Neural crest cell (in vitro differentiated cells): Measurements from ENCODE around the gene CNGA2. TPM values are rescaled to one million over a fixed set of nuclear protein-coding genes. Genes with fewer than 3 reads are reported as not detected.

Experiments
- DNase-seq: peaks from one replicate; pipeline ENCODE4 v3.0.0; 2021; ENCODE audit warnings: low read depth, mixed read lengths, low spot score
- H3K27ac Mint-ChIP-seq: one replicate; pipeline ENCODE4 v1.8.0; 2021; ENCODE audit warnings: mild to moderate bottlenecking, mixed read lengths; ENCODE audit not compliant: unreplicated experiment
- H3K27me3 Mint-ChIP-seq: 2 replicates; pipeline ENCODE4 v1.8.0; 2021; ENCODE audit warnings: low read depth, mild to moderate bottlenecking, mixed read lengths
- H3K36me3 Mint-ChIP-seq: 2 replicates; pipeline ENCODE4 v1.8.0; 2021; ENCODE audit warnings: low read depth, mild to moderate bottlenecking, mixed read lengths
- H3K4me1 Mint-ChIP-seq: 2 replicates; pipeline ENCODE4 v1.8.0; 2021; ENCODE audit warnings: mixed read lengths
- H3K4me3 Mint-ChIP-seq: one replicate; pipeline ENCODE4 v1.8.0; 2021; ENCODE audit warnings: mild to moderate bottlenecking, mixed read lengths
- H3K9me3 Mint-ChIP-seq: 2 replicates; pipeline ENCODE4 v1.8.0; 2021; ENCODE audit warnings: mixed read lengths
- CTCF ChIP-seq: fragments of 200-600 bp; sonication (generic); conservative IDR thresholded peaks from 2 replicates; pipeline ENCODE4 v1.5.0; 2021; ENCODE audit warnings: antibody characterized with exemption, mild to moderate bottlenecking
- total RNA-seq: library from RNA; stranded (reverse); gene quantifications from 2 replicates; pipeline ENCODE4 v1.2.1, GENCODE V29; 2021

Gene CNGA2
- total RNA-seq, 1 donor from 2014 or later: not detected

GRCh38 chrX:151711154-151711553 is 23.4 kb upstream of the CNGA2 start:
- TF ChIP-seq CTCF: no peak
- no peak for DNase-seq
- Mint-ChIP-seq H3K27ac (no peak overlapping the region), H3K4me1 (no peaks in the 10 kb centered on the region), H3K27me3 (peaks cover 7% of the 10 kb centered on the region), H3K9me3 (no peaks in the 10 kb centered on the region), H3K36me3 (no peaks in the 10 kb centered on the region), H3K4me3 (no peak overlapping the region)

DNA sequence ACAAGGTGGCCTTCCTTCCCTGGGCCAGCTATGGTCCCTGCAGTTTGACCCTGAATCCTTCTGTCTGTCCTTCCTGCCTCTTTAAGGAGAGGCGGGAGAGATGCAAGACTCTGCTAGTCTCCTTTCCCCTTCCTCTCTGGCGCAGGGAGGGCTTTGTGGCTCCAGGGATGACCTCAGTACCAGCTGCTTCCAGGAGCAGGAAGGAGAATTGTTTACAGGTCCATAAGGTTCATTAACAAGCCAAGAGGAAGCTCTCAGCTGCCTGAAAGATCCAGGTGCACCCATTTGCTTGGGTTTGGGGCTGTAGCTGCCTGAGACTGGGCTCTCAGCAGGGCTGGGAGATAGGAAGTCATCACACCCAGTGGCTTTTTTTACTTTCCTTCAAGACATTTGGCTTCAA is 22.8 kb upstream of the CNGA2 start:
- no peaks in the 10 kb centered on the region for H3K36me3 Mint-ChIP-seq
- H3K27me3 Mint-ChIP-seq: peaks cover 12% of the 10 kb centered on the region
- no peaks in the 10 kb centered on the region for H3K4me1 Mint-ChIP-seq
- no peak for DNase-seq
- no peak for TF ChIP-seq CTCF
- H3K9me3 Mint-ChIP-seq: no peaks in the 10 kb centered on the region
- H3K27ac Mint-ChIP-seq: no peak overlapping the region
- H3K4me3 Mint-ChIP-seq: no peak overlapping the region

- no peak for TF ChIP-seq CTCF
- Mint-ChIP-seq H3K4me3 (no peak overlapping the region), H3K36me3 (no peaks in the 10 kb centered on the region), H3K27ac (no peak overlapping the region), H3K27me3 (peaks cover 13% of the 10 kb centered on the region), H3K4me1 (no peaks in the 10 kb centered on the region), H3K9me3 (no peaks in the 10 kb centered on the region)
- no peak for DNase-seq
These were observed 22.3 kb upstream of the CNGA2 start for GRCh38 chrX:151712253-151712652.

DNA sequence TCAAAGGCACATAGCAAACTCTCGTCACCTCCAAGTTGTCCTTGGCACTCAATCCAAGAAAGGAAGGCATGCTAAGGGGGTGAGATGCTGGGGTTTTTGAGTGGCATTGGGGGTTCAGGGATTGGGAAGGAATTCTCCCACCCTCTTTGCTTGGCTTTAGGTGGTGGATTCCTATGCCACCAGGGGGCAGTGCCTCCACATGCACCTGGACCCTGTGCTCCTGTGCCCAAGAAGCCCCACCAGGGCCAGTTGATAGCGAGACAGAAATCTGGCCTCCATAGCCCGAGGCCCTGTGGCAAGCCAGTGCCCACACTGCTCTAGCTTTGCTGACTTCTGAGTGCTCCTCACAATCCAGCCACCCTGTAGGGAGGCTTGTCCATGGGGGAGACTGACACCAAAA is 20.7 kb upstream of the CNGA2 start:
- H3K27ac Mint-ChIP-seq: no peak overlapping the region
- H3K36me3 Mint-ChIP-seq: no peaks in the 10 kb centered on the region
- peaks cover 18% of the 10 kb centered on the region for H3K27me3 Mint-ChIP-seq
- no peaks in the 10 kb centered on the region for H3K9me3 Mint-ChIP-seq
- peak; percentile 20 for DNase-seq
- peak; percentile 52 for TF ChIP-seq CTCF
- H3K4me3 Mint-ChIP-seq: no peak overlapping the region
- H3K4me1 Mint-ChIP-seq: no peaks in the 10 kb centered on the region

GRCh38 chrX:151714362-151714761 is 20.2 kb upstream of the CNGA2 start:
- no peak for DNase-seq
- TF ChIP-seq CTCF: no peak
- Mint-ChIP-seq H3K4me3 (no peak overlapping the region), H3K36me3 (no peaks in the 10 kb centered on the region), H3K4me1 (no peaks in the 10 kb centered on the region), H3K27ac (no peak overlapping the region), H3K9me3 (no peaks in the 10 kb centered on the region), H3K27me3 (peaks cover 18% of the 10 kb centered on the region)

DNA sequence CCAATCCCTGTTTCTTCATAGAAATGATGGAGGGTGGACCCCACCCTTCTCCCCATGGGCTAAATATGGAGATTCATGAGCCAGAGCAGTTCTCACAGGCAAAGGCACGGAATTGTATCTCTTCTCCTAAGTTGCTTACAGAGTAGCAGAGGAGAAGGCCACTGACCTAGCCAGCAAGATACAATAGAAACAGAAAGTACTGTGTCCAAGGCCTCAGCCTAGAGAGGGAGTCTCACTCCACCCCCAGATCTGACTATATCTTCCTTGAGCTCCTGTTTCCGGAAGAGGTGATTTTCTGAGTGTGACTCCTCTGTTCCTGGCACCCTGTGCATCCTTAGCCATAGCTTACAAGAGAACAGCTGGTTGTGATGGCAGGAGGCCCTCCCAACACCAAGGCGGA is 18.8 kb upstream of the CNGA2 start, which contains the start of gene FATE1:
Gene FATE1, plus strand, starts transcription at position 284 of the 400 bp plus-strand sequence. Its CDS starts 85 bp downstream, at position 369.
- Mint-ChIP-seq H3K4me3 (no peak within 1 kb of the TSS), H3K9me3 (no peaks in the 10 kb centered on the region), H3K36me3 (no peaks in the 10 kb centered on the region), H3K4me1 (no peaks in the 10 kb centered on the region), H3K27me3 (peaks cover 12% of the 10 kb centered on the region), H3K27ac (no peak within 1 kb of the TSS)
- no peak for DNase-seq
- TF ChIP-seq CTCF: no peak
